Astrocyte (in vitro differentiated cells and primary cell): ENCODE results near the gene CREB3L2.

Source experiments
- EZH2 ChIP-seq: IDR thresholded peaks from 2 replicates; pipeline ENCODE4 v1.6.1; 2012; ENCODE audit warnings: mild to moderate bottlenecking, low read length, inconsistent platforms; ENCODE audit not compliant: insufficient read depth
- TF ChIP-seq, protein P1 (sequence below): IDR thresholded peaks from 2 replicates; pipeline ENCODE4 v1.5.1; 2011; ENCODE audit warnings: low read depth, mild to moderate bottlenecking, inconsistent platforms, low read length, moderate library complexity; ENCODE audit not compliant: insufficient read depth

DNA sequence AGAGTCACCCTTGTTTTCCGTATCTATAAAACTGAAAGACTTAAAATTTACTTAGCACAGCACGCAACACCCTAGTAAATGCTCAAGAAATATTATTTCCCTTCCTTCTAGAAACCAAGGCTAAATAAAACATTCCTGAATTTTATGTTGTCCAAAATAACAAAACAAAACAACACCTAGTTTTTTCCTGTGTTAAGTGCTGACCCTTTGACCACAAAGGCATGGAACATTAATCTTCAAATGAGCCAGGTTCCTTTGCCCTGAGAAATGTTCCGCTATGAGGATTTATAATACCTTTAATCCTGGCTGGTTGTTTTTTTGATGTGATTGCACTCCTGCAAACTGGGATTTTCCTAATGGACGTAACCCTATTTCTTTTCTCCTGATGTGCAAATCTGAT, 126.1 kb downstream of the CREB3L2 start:
- TF ChIP-seq, protein P1, sequence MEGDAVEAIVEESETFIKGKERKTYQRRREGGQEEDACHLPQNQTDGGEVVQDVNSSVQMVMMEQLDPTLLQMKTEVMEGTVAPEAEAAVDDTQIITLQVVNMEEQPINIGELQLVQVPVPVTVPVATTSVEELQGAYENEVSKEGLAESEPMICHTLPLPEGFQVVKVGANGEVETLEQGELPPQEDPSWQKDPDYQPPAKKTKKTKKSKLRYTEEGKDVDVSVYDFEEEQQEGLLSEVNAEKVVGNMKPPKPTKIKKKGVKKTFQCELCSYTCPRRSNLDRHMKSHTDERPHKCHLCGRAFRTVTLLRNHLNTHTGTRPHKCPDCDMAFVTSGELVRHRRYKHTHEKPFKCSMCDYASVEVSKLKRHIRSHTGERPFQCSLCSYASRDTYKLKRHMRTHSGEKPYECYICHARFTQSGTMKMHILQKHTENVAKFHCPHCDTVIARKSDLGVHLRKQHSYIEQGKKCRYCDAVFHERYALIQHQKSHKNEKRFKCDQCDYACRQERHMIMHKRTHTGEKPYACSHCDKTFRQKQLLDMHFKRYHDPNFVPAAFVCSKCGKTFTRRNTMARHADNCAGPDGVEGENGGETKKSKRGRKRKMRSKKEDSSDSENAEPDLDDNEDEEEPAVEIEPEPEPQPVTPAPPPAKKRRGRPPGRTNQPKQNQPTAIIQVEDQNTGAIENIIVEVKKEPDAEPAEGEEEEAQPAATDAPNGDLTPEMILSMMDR = no peak
- no peak for TF ChIP-seq EZH2
